ENCODE results near the gene IQSEC1. TPM values are rescaled to one million over a fixed set of nuclear protein-coding genes. Genes with fewer than 3 reads are reported as not detected.
A peak's percentile ranks its signal among the peaks of the same experiment; 100 is the strongest.

Gene IQSEC1
- total RNA-seq, 6 experiments from 2014 or later: 21.1 to 25.1 (median 21.9) TPM

- TF ChIP-seq CTCF (IDR thresholded peaks at IDR 0.05): no peak
- no peaks in the 10 kb centered on the region for H3K9me3 Mint-ChIP-seq
- peaks cover 9% of the 10 kb centered on the region for H3K4me1 Mint-ChIP-seq (ENCODE audit: low read depth)
- no peak overlapping the region for H3K4me3 Mint-ChIP-seq
- DNase-seq: peak; percentile 7
- H3K36me3 Mint-ChIP-seq (ENCODE audit: low read depth): no peaks in the 10 kb centered on the region
- H3K27me3 Mint-ChIP-seq (ENCODE audit: insufficient read depth): peaks cover 28% of the 10 kb centered on the region
- H3K27ac Mint-ChIP-seq: no peak overlapping the region
These were observed 61.0 kb downstream of the IQSEC1 start for GRCh38 chr3:13012221-13012691.

- Mint-ChIP-seq H3K36me3 (ENCODE audit: low read depth) (no peaks in the 10 kb centered on the region), H3K4me1 (ENCODE audit: low read depth) (peaks cover 7% of the 10 kb centered on the region), H3K27me3 (ENCODE audit: insufficient read depth) (peaks cover 27% of the 10 kb centered on the region), H3K9me3 (no peaks in the 10 kb centered on the region), H3K27ac (no peak overlapping the region), H3K4me3 (no peak overlapping the region)
- no peak for TF ChIP-seq CTCF (IDR thresholded peaks at IDR 0.05)
- DNase-seq: no peak
These were observed 61.5 kb downstream of the IQSEC1 start for GRCh38 chr3:13011573-13012220.

- no peak for DNase-seq
- H3K36me3 Mint-ChIP-seq (ENCODE audit: low read depth): no peaks in the 10 kb centered on the region
- no peak overlapping the region for H3K27ac Mint-ChIP-seq
- peaks cover 7% of the 10 kb centered on the region for H3K4me1 Mint-ChIP-seq (ENCODE audit: low read depth)
- H3K27me3 Mint-ChIP-seq (ENCODE audit: insufficient read depth): peaks cover 31% of the 10 kb centered on the region
- no peaks in the 10 kb centered on the region for H3K9me3 Mint-ChIP-seq
- no peak overlapping the region for H3K4me3 Mint-ChIP-seq
- TF ChIP-seq CTCF (IDR thresholded peaks at IDR 0.05): no peak
These were observed 62.3 kb downstream of the IQSEC1 start for GRCh38 chr3:13010780-13011572.

GRCh38 chr3:13009946-13010315 is 63.3 kb downstream of the IQSEC1 start:
- DNase-seq: no peak
- TF ChIP-seq CTCF (IDR thresholded peaks at IDR 0.05): no peak
- Mint-ChIP-seq H3K27ac (no peak overlapping the region), H3K4me3 (no peak overlapping the region), H3K36me3 (ENCODE audit: low read depth) (no peaks in the 10 kb centered on the region), H3K4me1 (ENCODE audit: low read depth) (peaks cover 7% of the 10 kb centered on the region), H3K9me3 (no peaks in the 10 kb centered on the region), H3K27me3 (ENCODE audit: insufficient read depth) (peaks cover 40% of the 10 kb centered on the region)

GRCh38 chr3:13009132-13009945 is 63.9 kb downstream of the IQSEC1 start:
- TF ChIP-seq CTCF (IDR thresholded peaks at IDR 0.05): no peak
- H3K27me3 Mint-ChIP-seq (ENCODE audit: insufficient read depth): peaks cover 42% of the 10 kb centered on the region
- H3K27ac Mint-ChIP-seq: no peak overlapping the region
- H3K4me1 Mint-ChIP-seq (ENCODE audit: low read depth): peaks cover 7% of the 10 kb centered on the region
- H3K9me3 Mint-ChIP-seq: no peaks in the 10 kb centered on the region
- no peak overlapping the region for H3K4me3 Mint-ChIP-seq
- DNase-seq: no peak
- no peaks in the 10 kb centered on the region for H3K36me3 Mint-ChIP-seq (ENCODE audit: low read depth)

Data from HFFc6 (cell line).